ENCODE data around the gene CDC73.
"Not testable (repeated sequence)": the region's sequence is repeated elsewhere in the genome, so short reads cannot be mapped to it uniquely, and the experiment has no call there.

Gene CDC73

GRCh38 chr1:193114485-193115095 is 7.2 kb upstream of the CDC73 start:
- DNase-seq = no peak

- DNase-seq = no peak
Measured at GRCh38 chr1:193115629-193116227, 6.1 kb upstream of the CDC73 start.

GRCh38 chr1:193117167-193117566 is 4.7 kb upstream of the CDC73 start:
- DNase-seq = not testable (repeated sequence)

- DNase-seq = no peak
Measured at GRCh38 chr1:193118194-193118593, 3.6 kb upstream of the CDC73 start.

DNA sequence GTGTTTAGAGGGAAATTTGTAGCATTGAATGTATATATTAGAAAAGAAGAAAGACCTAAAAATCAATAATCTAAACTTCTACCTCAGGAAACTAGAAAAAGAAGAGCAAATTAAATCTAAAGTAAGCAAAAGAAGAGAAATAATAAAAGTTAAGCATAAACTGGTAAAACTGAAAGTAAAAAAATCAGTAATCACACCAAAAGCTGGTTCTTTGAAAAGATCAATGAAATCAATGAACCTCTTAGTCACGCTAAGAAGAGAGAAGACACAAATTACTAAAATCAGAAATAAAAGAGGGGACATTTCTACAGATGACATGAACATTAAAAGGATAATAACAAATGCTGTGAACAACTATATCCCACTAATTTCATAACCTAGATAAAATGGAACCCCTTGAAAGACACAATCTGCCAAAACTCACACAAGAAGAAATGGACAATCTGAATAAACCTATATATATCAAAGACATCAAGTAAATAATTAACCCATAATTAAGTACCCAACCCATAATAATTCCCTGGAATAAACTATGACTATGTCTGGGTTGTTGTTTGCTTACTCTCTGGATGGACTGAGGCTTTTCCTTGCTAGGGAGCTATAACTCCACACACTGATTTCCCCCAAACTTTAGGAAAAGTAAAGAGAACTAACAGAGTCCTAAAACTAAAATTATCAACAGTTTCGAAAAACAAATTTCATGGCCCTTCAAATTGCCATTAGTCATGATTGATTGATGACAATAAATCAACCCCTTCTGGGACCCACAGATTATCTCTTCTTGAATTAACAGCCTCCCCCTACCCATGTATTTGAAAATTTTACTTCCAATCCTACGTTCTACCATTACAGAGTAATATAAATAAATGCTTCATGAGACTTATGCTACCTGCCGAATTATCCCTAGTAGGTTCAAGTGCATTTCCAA is 2.8 kb upstream of the CDC73 start:
- DNase-seq = no peak

DNA sequence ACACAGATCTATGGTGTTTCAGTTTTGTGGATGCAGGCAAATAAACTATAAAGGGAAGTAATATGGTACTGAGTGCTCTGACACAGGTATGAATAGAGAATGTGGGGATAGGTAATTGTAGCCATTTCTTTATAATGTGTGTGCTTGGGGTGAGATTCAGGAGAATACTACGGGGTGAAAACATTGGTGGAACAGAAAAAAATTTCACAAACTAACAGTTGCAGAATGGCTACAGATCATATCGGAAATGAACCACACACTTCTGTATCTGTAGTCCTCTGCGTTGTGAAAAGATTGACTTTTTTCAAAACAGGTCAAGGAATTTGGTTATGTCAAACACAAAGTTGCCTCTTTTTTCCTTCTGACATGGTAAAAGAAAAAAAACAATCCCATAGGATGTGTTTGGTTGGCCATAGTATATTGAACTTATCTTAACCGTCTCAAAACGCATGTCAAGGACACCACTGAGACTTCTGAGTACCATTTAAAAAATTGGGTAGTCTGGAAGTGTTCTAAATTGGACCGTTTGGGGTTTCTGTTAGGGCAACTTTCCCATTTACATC is 1.1 kb upstream of the CDC73 start:
- DNase-seq = no peak

DNA sequence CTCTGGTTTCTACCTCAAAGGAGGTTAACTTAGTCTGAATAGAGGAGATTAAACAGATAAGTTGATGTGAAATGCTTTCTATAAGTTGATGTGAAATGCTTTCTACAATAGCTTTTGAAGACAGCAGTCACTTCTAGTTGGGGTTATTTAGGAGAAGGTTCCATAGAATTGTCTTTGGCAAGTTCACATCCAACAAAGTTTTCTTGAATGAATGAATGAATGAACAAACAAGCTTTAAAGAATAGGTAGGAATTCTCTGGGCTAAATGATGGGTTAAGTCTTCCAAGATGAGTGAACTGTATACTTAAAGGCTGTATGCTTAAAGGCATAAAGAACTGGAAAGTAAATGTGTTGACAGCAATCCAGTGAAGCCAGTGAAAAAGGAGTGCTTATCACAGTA is 1.9 kb downstream of the CDC73 start:
- no peak for DNase-seq

DNA sequence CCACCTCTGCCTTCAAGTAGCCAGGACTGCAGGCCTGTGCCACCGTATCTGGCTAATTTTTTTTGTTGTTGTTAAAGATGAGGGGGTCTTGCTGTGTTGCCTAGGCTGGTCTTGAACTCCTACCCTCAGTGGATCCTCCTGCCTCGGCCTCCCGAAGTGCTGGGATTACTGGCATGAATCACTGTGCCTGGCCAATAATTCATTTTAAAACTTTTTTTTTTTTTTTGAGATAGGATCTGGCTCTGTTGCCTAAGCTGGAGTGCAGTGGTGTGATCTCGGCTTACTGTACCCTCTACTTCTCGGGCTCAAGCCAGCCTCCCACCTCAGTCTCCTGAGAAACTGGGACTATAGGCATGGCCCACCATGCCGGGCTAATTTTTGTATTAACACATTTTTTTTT is 3.5 kb downstream of the CDC73 start:
- DNase-seq = no peak

DNA sequence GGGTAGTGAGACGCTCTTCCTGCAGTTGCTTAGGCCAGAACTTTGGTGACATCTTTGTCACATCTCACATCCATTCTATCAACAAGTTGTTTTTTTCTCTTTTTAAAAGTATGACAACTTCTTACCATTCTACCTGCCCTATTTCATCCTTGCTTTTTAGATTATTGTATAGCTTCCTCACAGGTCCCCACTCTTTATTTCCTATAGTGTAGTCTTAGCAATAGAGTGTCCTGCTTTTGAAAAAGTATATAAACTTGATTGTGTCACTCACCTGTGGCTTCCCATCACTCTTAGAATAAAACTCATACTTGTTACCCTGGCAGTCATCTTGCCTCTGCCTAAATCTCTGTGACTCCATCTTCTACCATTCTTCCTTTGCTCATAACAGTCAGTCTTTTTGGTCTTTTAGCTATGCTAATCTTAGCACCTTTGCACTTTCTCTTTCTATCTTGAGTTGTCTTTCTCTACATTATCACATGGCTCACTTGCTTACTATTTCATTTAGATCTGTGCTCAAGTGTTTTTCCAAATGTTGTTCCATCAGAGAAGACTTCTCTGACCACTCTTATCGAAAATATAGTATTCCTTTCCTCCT is 9.5 kb downstream of the CDC73 start:
- DNase-seq = no peak

DNA sequence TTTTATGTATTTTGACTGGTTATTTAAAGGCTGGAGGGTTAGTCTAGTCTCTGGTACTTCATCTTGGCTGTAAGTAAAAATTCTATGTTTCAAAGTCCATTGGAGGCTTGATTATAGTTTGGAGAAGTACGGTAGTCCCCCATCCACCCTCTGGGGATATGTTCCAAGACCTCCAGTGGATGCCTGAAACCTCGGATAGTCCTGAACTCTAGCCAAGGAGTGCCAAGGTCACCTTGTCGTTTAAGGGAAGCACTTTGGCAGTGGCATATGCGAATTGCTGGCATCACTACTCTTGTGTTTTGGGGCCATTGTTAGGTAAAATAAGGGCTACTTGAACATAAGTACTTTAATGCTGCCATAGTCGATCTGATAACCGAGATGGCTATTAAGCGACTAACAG is 18.4 kb downstream of the CDC73 start:
- no peak for DNase-seq

DNA sequence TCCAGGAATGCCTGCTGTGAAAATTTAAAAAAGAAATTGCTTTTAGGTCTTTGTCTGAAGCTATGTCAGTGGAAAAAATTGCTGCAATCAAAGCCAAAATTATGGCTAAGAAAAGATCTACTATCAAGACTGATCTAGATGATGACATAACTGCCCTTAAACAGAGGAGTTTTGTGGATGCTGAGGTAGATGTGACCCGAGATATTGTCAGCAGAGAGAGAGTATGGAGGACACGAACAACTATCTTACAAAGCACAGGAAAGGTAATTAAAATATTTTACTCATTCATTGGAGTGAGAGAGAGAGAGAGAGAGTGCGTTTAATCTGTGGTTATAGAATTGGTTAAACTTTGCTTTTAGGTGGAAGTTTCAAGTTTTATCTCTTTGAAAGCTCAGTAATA is 20.0 kb downstream of the CDC73 start:
- no peak for DNase-seq

DNA sequence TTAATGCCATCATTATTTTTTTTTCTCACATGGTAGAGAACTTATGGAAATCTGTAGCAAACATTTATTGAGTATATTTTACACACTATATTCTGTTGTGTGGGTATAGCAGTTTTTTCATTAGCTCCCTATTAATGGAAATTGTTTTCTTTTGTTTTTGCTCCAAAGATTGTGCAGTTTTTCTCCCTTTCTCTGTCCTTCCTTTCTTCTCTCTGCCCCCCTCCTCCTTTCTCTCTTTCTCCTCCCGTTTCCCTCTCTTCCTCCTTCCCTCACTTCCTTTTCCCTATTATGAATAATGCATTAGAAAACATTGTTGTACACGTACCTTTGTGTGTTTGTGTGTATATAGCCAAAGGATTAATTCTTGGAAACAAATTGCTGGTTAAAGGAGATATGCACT is 20.6 kb downstream of the CDC73 start:
- no peak for DNase-seq

DNA sequence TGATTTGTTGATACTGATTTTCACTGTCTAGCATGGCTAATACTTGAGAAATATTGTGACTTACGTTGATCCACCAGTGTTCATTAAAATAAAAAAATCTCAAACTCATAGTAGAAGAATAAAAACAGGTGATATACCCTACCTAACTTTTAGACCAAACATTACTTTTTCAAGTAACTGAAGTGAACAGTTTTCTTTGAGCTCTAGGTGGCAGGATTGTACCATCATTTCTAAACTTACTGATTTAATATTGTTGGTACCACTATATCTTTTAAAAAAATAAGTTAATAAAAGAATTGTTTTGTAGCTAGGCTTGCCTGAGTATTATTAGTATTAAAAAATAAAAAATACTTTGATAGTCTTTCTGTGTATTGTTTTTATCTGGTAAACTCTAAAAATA is 21.5 kb downstream of the CDC73 start:
- no peak for DNase-seq

- no peak for DNase-seq
Measured at GRCh38 chr1:193144361-193144938, 22.6 kb downstream of the CDC73 start.

DNA sequence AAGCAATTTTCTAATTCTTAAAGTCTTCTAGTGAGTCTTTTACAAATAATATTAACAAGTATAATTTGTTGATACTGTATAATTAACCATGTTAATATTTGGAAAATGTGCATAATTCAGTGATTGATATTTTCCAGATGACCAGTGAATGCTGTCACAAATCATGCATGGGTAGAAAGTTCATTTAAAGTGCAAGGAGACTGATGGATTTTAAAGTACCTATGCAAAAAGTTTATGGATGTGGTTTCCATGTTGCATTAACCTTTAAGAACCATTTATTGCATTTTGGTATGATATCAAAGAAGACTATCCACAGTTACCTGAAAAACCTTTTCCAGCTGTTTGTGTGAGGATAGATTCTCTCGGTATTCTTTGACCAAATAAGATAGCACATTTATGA is 23.2 kb downstream of the CDC73 start:
- no peak for DNase-seq

GRCh38 chr1:193156117-193156821 is 34.4 kb downstream of the CDC73 start:
- DNase-seq = no peak

GRCh38 chr1:193156822-193157142 is 35.0 kb downstream of the CDC73 start:
- DNase-seq = no peak

GRCh38 chr1:193157360-193157759 is 35.5 kb downstream of the CDC73 start:
- no peak for DNase-seq

GRCh38 chr1:193176113-193176512 is 54.3 kb downstream of the CDC73 start:
- DNase-seq = no peak

DNA sequence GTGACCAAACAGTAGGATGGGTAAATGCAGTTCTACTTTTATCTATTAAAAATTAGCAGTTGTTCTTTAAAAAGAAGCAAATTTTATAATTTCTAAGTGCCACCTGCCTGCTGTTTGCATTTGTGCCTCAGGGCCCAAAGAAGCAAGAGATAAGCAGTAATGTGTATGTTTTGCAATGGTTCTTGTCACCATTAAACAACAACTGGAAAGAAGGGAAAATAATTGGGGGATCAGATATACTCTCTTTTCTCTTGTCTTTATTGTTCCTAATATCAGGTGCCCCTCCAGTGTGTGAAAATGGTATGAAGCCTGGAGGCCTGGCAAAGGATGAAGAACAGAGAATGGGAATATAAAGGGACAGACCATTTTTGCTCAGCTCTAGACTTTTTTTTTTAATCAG is 55.0 kb downstream of the CDC73 start:
- DNase-seq = no peak

DNA sequence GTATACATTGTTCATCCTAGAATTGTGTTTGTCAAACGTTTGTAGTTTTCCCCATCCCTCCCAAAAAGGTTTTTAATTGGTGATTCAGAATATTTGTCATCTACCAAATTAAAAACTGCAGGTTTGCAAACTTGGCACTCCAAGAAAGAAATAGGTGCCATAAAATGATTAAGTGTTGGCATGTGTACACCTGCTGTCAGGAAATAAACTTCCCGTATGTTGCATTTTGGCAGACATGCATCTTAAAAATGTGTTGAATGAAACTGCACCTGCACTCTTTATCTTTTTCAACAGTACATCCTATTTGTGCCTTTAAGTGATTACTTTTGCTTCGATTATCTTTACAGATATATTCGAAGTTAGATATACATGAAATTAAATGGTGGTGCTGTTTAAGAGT is 57.3 kb downstream of the CDC73 start:
- DNase-seq = no peak

DNA sequence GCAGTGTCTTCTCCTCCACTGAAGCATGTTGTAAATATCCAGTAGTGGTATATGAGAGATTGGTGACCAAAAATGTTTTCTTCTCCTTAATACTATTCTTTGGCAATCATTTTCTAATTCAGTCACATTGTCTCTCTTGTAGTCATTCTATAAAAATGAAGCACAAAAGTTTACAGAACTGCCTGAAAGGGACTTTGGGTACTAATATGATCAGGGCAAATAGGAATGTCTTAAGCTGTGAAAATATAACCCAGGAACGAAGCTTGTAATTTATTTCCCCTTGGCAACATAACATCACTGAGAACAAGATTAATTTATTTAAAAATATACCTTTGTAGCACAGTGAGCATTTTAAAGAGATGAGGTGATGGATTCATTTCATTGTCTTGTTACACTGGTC is 59.7 kb downstream of the CDC73 start:
- no peak for DNase-seq

GRCh38 chr1:193181985-193182384 is 60.2 kb downstream of the CDC73 start:
- no peak for DNase-seq

All from GDM1 (cell line).